HG03565 (cell line): ENCODE data around the gene SPEN.
"Not testable (repeated sequence)": the region's sequence is repeated elsewhere in the genome, so short reads cannot be mapped to it uniquely, and the experiment has no call there.

ENCODE experiments used
- ATAC-seq: cut with Tn5 transposase; IDR thresholded peaks from one replicate; pipeline ENCODE4 v1.9.1; 2021; ENCODE audit warnings: mild to moderate bottlenecking, moderate library complexity; ENCODE audit not compliant: unreplicated experiment

The SPEN gene

DNA sequence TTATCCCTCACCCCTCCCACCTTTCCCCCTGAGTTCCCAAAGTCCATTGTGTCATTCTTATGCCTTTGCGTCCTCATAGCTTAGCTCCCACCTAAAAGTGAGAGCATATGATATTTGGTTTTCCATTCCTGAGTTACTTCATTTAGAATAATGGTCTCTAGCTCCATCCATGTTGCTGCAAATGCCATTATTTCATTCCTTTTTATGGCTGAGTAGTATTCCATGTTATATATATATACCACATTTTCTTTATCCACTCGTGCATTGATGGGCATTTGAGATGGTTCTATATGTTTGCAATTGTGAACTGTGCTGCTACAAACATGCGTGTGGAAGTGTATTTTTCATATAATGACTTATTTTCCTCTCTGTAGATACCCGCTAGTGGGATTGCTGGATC lies 130.4 kb downstream of the SPEN start:
- ATAC-seq, result not testable (repeated sequence)

DNA sequence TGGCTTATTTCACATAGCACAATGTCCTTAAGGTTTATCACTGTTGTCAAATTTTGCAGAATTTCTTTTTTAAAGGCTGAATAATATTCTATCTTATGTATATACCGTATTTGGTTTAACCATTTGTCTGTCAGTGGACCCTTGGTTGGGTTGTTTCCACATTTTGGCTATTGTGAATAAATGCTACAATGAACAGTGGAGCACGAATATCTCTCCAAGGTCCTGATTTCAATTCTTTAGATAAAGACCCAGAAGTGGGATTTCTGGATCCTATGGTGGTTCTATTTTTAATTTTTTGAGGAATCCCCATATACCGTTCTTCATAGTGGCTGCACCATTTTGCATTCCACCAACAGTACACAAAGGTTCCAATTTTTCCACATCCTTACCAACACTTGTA lies 134.2 kb downstream of the SPEN start:
- no peak for ATAC-seq

DNA sequence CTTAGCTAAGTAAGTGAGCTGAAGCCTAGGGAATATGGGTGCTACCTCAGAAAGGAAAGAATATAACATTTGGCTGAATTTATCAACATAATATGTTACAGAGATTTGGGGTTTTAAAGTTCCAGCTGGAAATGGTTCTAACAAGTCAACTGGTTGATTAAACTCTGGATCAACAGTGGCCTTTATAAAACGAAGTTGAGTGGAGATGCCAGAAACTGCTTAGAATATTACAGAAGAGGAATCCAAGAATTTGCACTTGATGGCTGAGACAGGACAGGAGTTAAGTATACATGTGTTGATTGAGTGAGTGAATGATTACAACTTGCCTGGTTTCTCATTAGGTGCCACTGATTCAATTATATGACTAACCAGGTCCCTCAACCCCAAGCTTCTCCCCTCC lies 135.8 kb downstream of the SPEN start:
- no peak for ATAC-seq

DNA sequence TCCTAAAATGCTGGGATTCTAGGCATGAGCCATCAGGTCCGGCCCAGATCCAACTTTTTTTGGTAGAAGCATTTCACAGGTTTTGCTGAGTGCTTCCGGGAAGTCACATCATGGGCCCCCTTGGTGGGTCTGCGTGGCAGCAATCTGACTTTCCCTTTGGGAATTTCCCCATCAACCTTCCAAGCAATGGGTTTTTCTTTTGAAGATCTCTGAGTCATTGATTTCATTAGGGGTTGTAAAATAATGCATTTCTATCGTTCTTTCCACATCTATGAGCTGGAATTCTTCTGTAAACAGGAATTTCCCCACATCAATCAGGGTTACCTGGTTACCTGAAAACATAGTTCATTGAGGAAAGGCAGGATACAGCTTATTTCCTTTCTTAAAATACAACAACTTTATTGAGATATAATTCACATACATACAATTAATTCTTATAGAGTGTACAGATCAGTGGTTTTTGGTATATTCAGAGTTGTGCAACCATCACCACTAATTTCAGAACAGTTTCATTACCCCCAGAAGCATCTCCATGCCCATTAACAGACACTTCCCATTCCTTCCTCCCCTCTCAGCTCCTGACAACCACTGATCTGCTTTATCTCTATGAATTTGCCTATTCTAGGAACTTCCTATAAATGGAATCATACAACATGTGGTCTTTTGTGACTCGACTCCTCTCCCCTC lies 138.2 kb downstream of the SPEN start:
- ATAC-seq, result no peak

DNA sequence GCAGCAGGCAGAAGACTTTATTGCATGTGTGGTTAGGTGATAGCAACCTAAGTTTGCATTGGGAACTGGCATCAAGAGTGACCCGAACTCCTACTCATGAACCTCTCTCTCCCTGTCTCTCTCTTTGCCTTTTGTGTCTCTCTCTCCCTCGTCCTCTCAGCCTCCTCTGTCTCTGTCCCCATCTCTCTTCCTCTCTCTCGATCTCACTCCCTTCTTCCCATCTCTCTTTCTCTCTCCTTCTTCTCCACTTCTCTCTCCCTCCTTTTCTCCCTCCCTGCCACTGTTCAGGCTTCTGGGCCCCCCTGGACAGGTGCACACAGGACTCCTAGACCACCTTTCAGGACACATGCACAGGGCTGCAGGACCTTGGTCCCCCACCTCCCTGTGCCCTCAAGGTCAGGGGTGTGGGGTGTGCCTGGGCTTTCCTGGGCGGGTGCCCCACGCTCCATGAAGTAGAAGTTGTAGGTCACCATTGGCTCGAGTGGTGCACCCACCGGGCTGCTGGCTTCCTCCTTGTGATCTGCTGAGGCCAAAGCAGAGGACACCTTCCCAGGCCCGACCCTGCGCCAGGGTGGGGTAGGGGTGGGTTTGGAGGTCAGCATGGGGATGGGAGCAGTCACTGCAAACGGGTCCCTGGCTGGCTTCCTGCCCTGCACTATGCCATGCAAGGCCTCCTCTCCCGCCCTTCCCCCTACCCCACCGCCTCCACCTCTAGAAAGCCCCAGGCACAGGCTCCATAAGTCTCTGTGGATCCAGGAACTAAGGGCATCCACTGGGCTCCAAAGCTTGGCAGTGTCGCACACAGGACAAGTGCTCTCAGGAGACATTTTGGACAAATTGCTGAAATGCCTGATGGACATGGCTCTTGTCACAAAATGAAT lies 141.6 kb downstream of the SPEN start:
- no peak for ATAC-seq

DNA sequence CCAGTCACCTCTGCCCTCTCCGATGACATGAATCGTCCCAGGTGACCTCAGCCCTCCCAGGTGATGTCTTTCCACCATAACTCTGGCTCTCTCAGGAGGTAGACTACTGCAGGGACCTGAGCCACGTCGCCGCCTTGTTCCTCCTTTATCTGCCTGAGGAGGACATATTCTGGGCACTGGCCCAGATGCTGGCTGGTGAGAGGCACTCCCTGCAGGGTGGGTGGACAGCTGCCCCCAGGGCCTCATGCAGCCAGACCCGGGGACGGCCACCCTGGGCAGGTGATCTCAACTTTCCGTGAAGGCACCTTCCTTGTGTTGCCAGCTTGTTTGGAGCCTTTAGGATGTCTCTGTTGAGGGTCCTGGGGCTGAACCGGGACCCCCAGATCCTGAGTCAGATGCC lies 142.3 kb downstream of the SPEN start:
- no peak for ATAC-seq
